Measurements from ENCODE around the gene ERCC6L2.

ERCC6L2 gene

DNA sequence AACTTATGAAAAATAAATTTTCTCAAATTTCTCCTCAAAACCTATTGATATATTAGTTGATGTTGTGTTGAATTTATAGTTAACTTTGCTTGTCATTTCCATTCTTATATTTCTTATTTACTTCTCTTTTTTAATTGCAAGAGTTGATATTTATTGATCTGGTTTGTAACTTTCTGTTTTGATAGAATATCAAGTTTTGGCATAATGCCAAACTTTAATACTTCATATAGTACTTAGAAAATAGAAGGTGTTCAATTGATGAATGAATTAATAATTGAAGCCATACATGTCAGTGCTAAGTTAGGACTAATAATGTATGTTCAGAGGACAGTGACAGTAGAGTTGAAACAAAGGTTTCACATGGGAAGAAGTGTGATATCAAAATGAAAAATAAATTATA, 27.9 kb downstream of the ERCC6L2 start:
- TF ChIP-seq, protein P1, sequence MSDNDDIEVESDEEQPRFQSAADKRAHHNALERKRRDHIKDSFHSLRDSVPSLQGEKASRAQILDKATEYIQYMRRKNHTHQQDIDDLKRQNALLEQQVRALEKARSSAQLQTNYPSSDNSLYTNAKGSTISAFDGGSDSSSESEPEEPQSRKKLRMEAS (IDR thresholded peaks at IDR 0.05; ENCODE audit: low read depth, low read length): no peak
- TF ChIP-seq MYC (IDR thresholded peaks at IDR 0.05; ENCODE audit: low read depth, low read length) (no peak), POLR2A (IDR thresholded peaks at IDR 0.05; ENCODE audit: extremely low read depth, insufficient read length) (no peak)
- TF ChIP-seq, protein P2, sequence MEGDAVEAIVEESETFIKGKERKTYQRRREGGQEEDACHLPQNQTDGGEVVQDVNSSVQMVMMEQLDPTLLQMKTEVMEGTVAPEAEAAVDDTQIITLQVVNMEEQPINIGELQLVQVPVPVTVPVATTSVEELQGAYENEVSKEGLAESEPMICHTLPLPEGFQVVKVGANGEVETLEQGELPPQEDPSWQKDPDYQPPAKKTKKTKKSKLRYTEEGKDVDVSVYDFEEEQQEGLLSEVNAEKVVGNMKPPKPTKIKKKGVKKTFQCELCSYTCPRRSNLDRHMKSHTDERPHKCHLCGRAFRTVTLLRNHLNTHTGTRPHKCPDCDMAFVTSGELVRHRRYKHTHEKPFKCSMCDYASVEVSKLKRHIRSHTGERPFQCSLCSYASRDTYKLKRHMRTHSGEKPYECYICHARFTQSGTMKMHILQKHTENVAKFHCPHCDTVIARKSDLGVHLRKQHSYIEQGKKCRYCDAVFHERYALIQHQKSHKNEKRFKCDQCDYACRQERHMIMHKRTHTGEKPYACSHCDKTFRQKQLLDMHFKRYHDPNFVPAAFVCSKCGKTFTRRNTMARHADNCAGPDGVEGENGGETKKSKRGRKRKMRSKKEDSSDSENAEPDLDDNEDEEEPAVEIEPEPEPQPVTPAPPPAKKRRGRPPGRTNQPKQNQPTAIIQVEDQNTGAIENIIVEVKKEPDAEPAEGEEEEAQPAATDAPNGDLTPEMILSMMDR (IDR thresholded peaks at IDR 0.05; ENCODE audit: low read depth, low read length): no peak
- no peak overlapping the region for H3K4me3 ChIP-seq (ENCODE audit: low read depth, low read length)
- no peak for DNase-seq (ENCODE audit: low read depth)

DNA sequence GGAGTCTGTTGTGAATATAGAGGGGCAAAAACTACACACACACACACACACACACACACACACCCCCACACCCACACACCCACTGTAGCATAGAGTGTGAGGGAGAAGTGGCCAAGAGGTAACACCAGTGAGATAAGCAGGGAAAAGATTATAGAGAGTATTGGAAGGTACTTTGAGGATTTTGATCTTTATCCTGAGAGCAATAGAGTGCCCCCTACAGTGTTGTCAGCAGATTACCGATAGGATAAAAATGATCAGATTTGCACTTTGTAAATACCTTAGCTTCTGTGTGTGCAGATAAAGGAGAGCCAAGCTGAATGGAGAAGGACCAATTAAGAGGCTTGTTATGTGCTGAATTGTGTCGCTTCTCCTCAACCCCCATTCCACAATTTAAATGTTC, 32.3 kb downstream of the ERCC6L2 start:
- TF ChIP-seq MYC (IDR thresholded peaks at IDR 0.05; ENCODE audit: low read depth, low read length): no peak
- TF ChIP-seq, protein P2 (IDR thresholded peaks at IDR 0.05; ENCODE audit: low read depth, low read length): peak; percentile 32
- peak; percentile 14 for DNase-seq (ENCODE audit: low read depth)
- H3K4me3 ChIP-seq (ENCODE audit: low read depth, low read length): no peak overlapping the region

DNA sequence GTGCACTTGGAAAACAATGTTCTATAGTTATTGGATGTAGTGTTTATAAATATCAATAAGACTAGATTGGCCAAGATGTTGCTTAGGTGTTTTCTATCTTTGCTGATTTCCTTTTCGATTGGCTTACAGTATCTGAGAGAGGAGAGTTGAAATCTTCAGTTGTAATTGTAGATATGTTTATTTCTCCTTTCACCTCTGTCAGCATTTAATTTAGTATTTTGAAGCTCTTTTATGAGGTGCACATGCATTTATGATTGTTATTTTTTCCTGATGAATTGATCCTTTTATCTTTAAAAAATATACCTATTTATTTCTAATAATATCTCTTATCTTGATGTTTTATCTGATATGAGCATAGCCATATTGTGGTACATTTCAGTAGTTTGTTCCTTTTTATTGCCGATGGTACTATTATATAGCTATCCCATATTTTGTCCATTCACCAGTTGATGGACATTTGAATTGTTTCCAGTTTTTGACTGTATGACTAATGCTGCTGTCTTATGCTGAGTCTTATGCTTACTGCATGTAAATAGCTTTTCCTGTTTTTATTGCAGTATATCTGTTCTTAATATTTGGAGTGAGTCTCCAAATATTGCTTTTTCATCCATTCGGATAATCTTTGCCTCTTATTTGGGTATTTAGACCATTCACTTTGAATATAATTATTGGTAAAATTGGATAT, 34.7 kb downstream of the ERCC6L2 start:
- no peak overlapping the region for H3K4me3 ChIP-seq (ENCODE audit: low read depth, low read length)
- TF ChIP-seq MYC (IDR thresholded peaks at IDR 0.05; ENCODE audit: low read depth, low read length) (no peak), POLR2A (IDR thresholded peaks at IDR 0.05; ENCODE audit: extremely low read depth, insufficient read length) (no peak)
- TF ChIP-seq, protein P1 (IDR thresholded peaks at IDR 0.05; ENCODE audit: low read depth, low read length): no peak
- TF ChIP-seq, protein P2 (IDR thresholded peaks at IDR 0.05; ENCODE audit: low read depth, low read length): no peak
- no peak for DNase-seq (ENCODE audit: low read depth)

DNA sequence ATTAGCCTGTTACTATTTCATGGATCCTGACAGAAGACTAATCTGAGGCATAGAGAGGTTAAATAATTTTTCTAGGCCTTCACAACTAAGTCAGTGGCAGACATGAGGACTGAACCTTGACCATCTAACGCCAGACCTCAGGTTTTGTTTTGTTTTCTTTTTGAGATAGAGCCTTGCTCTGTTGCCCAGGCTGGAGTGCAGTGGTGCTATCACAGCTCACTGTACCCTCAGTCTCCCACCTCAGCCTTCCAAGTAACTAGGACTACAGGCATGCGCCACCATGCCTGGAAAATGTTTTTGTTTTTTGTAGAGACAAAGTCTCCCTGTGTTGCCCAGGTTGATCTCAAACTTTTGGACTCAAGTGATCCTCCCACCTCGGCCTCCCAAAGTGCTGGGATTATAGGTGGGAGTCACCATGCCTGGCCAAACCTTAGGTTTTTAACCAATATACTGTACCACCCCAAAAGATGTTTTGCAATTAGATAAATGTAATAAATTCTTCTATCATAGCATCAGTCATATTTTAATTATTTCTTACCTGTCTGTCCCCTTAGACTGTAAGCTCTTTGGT, 35.4 kb downstream of the ERCC6L2 start:
- TF ChIP-seq, protein P2 (IDR thresholded peaks at IDR 0.05; ENCODE audit: low read depth, low read length): no peak
- TF ChIP-seq MYC (IDR thresholded peaks at IDR 0.05; ENCODE audit: low read depth, low read length): no peak
- TF ChIP-seq, protein P1 (IDR thresholded peaks at IDR 0.05; ENCODE audit: low read depth, low read length): no peak
- no peak for TF ChIP-seq POLR2A (IDR thresholded peaks at IDR 0.05; ENCODE audit: extremely low read depth, insufficient read length)
- no peak overlapping the region for H3K4me3 ChIP-seq (ENCODE audit: low read depth, low read length)
- DNase-seq (ENCODE audit: low read depth): no peak

DNA sequence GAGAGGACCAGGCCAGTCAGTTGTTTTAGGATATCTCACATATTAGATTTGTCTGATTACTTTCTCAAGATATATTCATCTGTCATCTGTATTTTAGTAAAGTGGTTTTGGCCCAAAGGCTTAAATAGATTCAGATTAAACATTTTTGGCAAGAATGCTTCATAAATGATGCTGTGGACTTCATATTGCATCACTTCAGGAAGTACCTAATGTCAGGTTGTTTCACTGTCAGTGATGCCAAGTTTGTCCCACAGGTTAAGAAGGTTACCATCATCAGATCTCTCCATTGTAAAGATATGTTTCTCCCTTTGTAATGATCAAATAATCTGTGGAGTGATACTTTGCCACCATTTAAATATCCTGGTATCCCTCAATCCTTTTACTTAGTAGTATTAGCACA, 37.3 kb downstream of the ERCC6L2 start:
- no peak for DNase-seq (ENCODE audit: low read depth)
- H3K4me3 ChIP-seq (ENCODE audit: low read depth, low read length): no peak overlapping the region
- TF ChIP-seq, protein P1 (IDR thresholded peaks at IDR 0.05; ENCODE audit: low read depth, low read length): no peak
- TF ChIP-seq MYC (IDR thresholded peaks at IDR 0.05; ENCODE audit: low read depth, low read length): no peak
- TF ChIP-seq, protein P2 (IDR thresholded peaks at IDR 0.05; ENCODE audit: low read depth, low read length): no peak
- no peak for TF ChIP-seq POLR2A (IDR thresholded peaks at IDR 0.05; ENCODE audit: extremely low read depth, insufficient read length)

Measured in NB4 (cell line).